HG03575 (cell line): ENCODE data around the gene COASY.
"Not testable (repeated sequence)": the region's sequence is repeated elsewhere in the genome, so short reads cannot be mapped to it uniquely, and the experiment has no call there.

Experiments used
- ATAC-seq: cut with Tn5 transposase; IDR thresholded peaks from one replicate; pipeline ENCODE4 v1.9.1; 2021; ENCODE audit not compliant: unreplicated experiment, insufficient number of reproducible peaks, low FRiP score; ENCODE audit errors: extremely low read depth

The COASY gene

GRCh38 chr17:42548070-42548837, 13.7 kb upstream of the COASY start:
- no peak for ATAC-seq

DNA sequence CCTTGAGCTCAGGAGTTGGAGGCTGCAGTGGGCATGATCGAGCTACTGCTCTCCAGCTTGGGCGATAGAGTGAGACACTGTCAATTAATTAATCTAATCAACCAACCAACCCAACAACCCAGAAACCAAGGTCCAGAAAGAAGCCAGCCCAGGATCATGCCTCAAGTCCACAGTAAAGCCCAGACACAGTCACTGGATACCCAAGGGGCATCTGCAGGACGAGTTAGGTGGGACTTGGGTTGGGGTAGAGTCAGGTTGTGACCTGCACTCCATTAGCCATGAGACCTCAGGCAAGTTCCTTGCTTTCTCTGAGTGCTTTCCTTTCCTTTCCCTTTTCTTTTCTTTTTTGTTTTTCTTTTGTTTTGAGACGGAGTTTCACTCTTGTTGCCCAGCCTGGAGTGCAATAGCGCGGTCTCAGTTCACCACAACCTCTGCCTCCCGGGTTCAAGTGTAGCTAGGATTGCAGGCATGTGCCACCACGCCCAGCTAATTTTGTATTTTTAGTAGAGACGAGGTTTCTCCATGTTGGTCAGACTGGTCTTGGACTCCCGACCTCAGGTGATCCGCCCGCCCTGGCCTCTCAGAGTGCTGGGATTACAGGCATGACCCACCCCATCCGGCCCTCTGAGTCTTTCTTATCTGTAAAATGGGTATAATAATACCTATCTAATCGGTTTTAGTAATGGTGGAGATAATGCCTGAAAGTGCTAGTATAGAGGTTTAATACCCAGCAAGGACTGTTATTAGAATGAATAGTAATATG, 12.8 kb upstream of the COASY start:
- no peak for ATAC-seq

DNA sequence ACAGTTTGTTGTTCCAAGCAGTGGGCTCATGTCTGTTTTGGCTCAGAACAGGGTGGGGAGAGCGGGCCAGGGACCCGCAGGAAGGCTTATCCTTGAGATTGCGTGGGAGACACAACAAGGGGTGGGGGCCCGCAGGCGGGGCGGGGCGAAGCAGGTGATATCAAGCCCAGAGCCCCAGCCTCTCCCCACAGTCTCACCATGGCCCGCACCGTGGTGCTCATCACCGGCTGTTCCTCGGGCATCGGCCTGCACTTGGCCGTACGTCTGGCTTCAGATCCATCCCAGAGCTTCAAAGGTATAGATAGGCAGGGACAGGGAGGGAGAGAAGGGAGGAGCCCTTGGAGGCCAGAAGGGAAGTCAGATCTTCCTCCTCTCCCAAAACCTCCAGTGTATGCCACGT, 9.2 kb upstream of the COASY start, which contains the start of gene HSD17B1:
TSS of gene HSD17B1 (plus strand) at position 188 of the 400 bp plus-strand sequence. CDS start at position 199, 11 bp downstream.
- not testable (repeated sequence) for ATAC-seq

DNA sequence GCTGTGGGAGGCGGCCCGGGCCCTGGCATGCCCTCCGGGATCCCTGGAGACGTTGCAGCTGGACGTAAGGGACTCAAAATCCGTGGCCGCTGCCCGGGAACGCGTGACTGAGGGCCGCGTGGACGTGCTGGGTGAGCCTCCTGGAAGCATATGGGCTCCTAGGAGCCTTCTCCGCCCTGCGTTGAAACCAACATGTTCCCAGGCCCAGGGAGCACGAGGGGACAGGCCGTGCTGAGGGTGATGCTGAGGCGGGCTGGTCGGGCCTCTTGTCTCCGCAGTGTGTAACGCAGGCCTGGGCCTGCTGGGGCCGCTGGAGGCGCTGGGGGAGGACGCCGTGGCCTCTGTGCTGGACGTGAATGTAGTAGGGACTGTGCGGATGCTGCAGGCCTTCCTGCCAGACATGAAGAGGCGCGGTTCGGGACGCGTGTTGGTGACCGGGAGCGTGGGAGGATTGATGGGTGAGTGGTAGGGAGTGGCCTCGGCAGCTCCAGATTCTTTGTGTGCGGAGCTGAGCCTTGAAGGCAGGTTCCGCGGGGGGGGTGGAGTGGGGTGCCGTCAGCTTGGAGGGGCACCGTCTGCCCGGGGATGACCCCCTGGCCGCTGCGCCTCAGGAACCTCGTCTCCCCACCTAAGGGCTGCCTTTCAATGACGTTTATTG, 8.7 kb upstream of the COASY start:
- ATAC-seq, result no peak

GRCh38 chr17:42553866-42554249, 8.1 kb upstream of the COASY start:
- ATAC-seq, result no peak

- ATAC-seq, result no peak
Observed at GRCh38 chr17:42554250-42555121, 7.5 kb upstream of the COASY start.

DNA sequence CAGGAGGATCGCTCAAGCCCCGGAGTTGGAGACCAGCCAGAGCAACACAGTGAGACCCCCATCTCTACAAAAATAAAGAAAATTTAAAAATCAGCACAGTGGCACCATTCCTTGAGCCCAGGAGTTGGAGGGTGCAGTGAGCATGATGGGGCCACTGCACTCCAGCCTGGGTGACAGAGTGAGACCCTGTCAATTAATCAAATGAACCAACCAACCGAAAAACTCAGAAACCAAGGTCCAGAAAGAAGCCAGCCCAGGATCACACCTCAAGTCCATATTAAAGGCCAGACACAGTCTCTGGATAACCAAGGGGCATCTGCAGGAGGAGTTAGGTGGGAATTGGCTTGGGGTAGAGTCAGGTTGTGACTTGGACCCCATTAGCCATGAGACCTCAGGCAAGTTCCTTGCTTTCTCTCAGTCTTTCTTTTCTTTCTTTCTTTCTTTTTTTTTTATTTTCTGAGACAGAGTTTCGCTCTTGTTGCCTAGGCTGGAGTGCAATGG, 6.8 kb upstream of the COASY start:
- no peak for ATAC-seq

- ATAC-seq, result not testable (repeated sequence)
Observed at GRCh38 chr17:42555961-42556617, 5.9 kb upstream of the COASY start.

DNA sequence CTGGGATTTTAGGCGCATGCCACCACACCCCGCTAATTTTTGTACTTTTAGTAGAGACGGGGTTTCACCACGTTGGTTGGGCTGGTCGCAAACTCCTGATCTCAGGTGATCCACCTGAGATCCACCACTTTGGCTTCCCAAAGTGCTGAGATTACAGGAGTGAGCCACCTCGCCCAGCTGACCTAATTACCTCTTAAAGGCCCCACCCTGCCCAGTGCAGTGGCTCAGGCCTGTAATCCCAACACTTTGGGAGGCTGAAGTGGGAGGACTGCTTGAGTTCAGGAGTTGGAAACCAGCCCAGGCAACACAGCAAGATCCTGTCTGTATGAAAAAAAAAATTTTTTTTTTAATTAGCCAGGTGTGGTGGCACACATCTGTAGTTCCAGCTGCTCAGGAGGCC, 2.9 kb upstream of the COASY start:
- ATAC-seq, result no peak

DNA sequence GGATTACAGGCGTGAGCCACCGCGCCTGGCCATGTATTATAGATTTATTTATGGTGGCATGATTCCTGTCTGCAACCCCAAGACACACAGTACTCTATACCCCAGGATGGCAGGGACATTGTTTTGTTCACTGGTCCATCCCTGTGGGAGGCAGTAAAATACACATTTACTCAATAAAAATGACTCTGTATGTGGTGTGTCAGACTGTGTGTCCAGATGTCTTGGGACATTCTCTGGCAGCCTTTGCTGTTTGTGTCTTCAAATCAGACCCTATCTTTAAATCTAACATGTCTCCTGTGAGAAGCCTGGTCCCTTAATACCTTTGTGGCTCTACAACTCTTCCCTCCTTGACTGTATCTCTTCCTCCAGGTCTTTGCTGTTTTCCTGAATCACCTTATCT, 1.7 kb upstream of the COASY start:
- no peak for ATAC-seq

DNA sequence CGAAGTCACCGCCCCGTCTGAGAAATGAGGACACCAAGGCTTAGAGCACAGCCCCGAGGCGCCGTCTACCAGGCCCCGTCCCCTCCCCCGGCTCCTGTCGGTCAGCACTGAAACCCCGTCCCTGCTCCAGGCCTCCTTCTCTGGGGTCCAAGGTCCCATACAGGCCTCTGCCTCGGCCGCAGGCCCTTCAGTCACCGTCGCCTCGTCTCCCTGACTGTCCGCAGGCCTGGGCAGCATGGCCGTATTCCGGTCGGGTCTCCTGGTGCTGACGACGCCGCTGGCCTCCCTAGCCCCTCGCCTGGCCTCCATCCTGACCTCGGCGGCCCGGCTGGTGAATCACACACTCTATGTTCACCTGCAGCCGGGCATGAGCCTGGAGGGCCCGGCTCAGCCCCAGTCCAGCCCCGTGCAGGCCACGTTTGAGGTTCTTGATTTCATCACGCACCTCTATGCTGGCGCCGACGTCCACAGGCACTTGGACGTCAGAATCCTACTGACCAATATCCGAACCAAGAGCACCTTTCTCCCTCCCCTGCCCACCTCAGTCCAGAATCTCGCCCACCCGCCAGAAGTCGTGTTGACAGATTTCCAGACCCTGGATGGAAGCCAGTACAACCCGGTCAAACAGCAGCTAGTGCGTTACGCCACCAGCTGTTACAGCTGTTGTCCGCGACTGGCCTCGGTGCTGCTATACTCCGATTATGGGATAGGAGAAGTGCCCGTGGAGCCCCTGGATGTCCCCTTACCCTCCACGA, 617 bp downstream of the COASY start:
- no peak for ATAC-seq

GRCh38 chr17:42563143-42563509, 1.2 kb downstream of the COASY start:
- ATAC-seq, result no peak

GRCh38 chr17:42563543-42563942, 1.6 kb downstream of the COASY start:
- no peak for ATAC-seq

DNA sequence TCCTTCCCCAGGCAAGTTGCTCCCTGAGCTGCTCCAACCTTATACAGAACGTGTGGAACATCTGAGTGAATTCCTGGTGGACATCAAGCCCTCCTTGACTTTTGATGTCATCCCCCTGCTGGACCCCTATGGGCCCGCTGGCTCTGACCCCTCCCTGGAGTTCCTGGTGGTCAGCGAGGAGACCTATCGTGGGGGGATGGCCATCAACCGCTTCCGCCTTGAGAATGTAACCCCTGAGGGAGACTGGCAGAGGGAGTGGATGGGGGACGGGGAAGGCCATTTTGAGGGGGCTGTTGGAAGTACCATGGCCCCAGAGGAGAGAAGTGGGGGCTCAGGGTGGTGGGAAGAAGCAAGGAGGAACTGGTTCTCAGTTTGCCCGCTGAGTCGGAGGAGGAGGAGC, 2.0 kb downstream of the COASY start:
- no peak for ATAC-seq

DNA sequence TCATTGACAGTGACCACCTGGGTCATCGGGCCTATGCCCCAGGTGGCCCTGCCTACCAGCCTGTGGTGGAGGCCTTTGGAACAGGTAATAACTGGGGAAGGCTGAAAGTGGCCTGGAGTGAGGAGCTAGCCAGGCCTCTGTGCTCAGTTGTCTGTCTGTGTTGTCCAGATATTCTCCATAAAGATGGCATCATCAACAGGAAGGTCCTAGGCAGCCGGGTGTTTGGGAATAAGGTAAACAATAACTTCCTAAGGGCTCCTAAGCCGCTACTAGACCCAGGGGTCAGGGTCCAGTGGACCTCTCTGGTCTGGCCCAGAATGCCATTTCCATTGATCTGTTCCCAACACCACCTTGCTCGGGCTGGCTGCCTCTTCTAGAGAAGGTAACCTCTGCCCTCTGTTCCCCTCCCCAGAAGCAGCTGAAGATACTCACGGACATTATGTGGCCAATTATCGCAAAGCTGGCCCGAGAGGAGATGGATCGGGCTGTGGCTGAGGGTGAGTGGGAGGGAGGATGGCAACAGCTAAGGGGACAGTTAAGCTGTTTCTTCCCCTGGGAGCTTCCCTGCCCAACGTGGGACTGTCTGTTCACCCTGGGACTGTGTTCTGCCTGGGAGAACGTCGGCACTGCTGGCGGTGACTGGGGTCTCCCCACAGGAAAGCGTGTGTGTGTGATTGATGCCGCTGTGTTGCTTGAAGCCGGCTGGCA, 3.0 kb downstream of the COASY start:
- ATAC-seq, result no peak

- no peak for ATAC-seq
Observed at GRCh38 chr17:42565523-42566214, 3.7 kb downstream of the COASY start.
